ENCODE measurements around the gene NEUROD2. TPM values are rescaled to one million over a fixed set of nuclear protein-coding genes. Genes with fewer than 3 reads are reported as not detected.

Gene NEUROD2
- total RNA-seq = under 1 TPM; 0.05 to 1.00 (median 0.13) TPM

DNA sequence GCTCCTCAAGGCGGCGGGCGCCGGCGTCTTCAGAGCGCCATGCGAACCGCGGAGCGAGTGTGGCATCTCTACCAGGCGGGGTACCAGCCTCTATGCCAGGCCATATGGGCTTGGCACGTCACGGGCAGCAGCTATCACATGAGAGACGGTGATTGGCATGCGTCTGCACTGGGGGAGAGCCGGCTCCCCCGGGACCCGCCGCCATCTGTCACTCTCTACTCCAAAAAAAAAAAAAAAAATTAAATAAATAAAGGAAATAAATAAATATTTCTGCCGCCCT is at the start of gene NEUROD2:
Gene NEUROD2 (minus strand): TSS at position 70 of the 280 bp plus-strand sequence. CDS start 1,321 bp downstream, outside the sequence.
- WGBS, 10 experiments = 0 to 9% (median 4%) methylated on average over 3 to 18 of the region's 20 CpGs; no CpG with 5 or more reads in 4 of the 10 experiments
- in situ Hi-C loops (cut with MboI; ENCODE audit: low pct_unique_long_range_greater_than_20kb in 2 of 9, low sequenced_read_pairs in 9 of 9, unreplicated experiment in 9 of 9) = loop anchor here in 1 of 9 experiments (25.0 kb wide), 1 partner anchor 130 kb away; the partner anchor contains the start of genes GRB7 and MIEN1
- Histone ChIP-seq H3K4me3 (no peak within 1 kb of the TSS), H3K4me1 (replicated peaks in 1 of 2) (peaks cover 5 to 16% of the 10 kb centered on the region in 2 donors), H3K27ac (no peak within 1 kb of the TSS)
- peak in 2 of 8 experiments; percentile 11 to 21 for ATAC-seq (replicated peaks in 6 of 8)

- no peak overlapping the region for H3K27ac ChIP-seq
- WGBS, 10 experiments = 0 to 100% (median 80%) methylated on average over 1 to 2 of the region's 2 CpGs; no CpG with 5 or more reads in 3 of the 10 experiments
- in situ Hi-C loops (cut with MboI; ENCODE audit: low pct_unique_long_range_greater_than_20kb in 2 of 9, low sequenced_read_pairs in 9 of 9, unreplicated experiment in 9 of 9) = no loop called here
- ATAC-seq (replicated peaks in 6 of 8) = no peak
- H3K4me1 ChIP-seq (replicated peaks in 1 of 2) = peaks cover 21 to 45% of the 10 kb centered on the region in 2 donors
- H3K4me3 ChIP-seq = no peak overlapping the region
Measured at GRCh38 chr17:39655105-39655504, 47.4 kb upstream of the NEUROD2 start.

DNA sequence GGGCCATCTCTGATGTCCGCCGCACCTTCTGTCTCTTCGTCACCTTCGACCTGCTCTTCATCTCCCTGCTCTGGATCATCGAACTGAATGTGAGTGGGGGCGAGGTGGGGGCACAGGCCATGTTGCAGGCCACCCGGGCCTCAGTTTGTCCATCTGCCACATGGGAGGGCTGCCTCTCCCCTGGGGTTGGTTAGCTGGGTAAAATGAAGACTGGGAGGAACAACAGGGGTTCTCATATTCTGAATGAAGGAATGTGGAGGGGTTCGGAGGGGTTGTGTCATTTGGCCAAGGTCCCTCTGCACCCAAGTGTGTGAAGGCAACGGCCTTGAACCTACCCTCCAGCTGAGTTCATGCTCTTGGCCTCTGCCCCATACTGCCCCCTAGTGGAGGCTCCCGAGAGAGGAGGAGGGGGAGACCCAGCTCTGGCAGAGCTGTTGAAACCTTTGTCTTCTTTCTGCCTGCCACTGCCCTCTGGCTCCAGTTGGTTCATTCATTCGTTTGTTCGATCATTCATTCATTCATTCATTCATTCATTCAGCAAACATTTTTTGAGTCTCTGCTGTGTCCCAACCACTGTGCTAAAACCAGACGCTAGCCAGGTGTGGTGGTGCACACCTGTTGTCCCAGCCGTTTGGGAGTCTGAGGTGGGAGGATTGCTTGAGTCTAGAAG is 46.1 kb upstream of the NEUROD2 start:
- no peak overlapping the region for H3K4me3 ChIP-seq
- ATAC-seq (replicated peaks in 6 of 8) = peak in 3 of 8 experiments; percentile 53 to 75 (median 72)
- WGBS, 10 experiments = 0 to 90% (median 43%) methylated on average over 1 to 6 of the region's 14 CpGs
- H3K4me1 ChIP-seq (replicated peaks in 1 of 2) = peaks cover 21 to 45% of the 10 kb centered on the region in 2 donors
- in situ Hi-C loops (cut with MboI; ENCODE audit: low pct_unique_long_range_greater_than_20kb in 2 of 9, low sequenced_read_pairs in 9 of 9, unreplicated experiment in 9 of 9) = no loop called here
- peak overlapping the region in 1 of 2 donors; percentile 87 for H3K27ac ChIP-seq

- H3K27ac ChIP-seq = peak overlapping the region; percentile 69 to 87
- H3K4me3 ChIP-seq = no peak overlapping the region
- peaks cover 21 to 45% of the 10 kb centered on the region in 2 donors for H3K4me1 ChIP-seq (replicated peaks in 1 of 2)
- peak in 4 of 8 experiments; percentile 17 to 32 (median 23) for ATAC-seq (replicated peaks in 6 of 8)
- WGBS, 10 experiments = 0% methylated on average over 1 of the region's 12 CpGs; no CpG with 5 or more reads in 9 of the 10 experiments
- in situ Hi-C loops (cut with MboI; ENCODE audit: low pct_unique_long_range_greater_than_20kb in 2 of 9, low sequenced_read_pairs in 9 of 9, unreplicated experiment in 9 of 9) = no loop called here
Measured at GRCh38 chr17:39653316-39653661, 45.6 kb upstream of the NEUROD2 start.

GRCh38 chr17:39652587-39653315 is 45.0 kb upstream of the NEUROD2 start:
- H3K27ac ChIP-seq = peak overlapping the region; percentile 69 to 87
- WGBS, 10 experiments = 8 to 34% (median 24%) methylated on average over 1 to 5 of the region's 7 CpGs; no CpG with 5 or more reads in 4 of the 10 experiments
- in situ Hi-C loops (cut with MboI; ENCODE audit: low pct_unique_long_range_greater_than_20kb in 2 of 9, low sequenced_read_pairs in 9 of 9, unreplicated experiment in 9 of 9) = no loop called here
- H3K4me3 ChIP-seq = no peak overlapping the region
- H3K4me1 ChIP-seq (replicated peaks in 1 of 2) = peaks cover 21 to 45% of the 10 kb centered on the region in 2 donors
- peak; percentile 69 to 87 (median 84) for ATAC-seq (replicated peaks in 6 of 8)

DNA sequence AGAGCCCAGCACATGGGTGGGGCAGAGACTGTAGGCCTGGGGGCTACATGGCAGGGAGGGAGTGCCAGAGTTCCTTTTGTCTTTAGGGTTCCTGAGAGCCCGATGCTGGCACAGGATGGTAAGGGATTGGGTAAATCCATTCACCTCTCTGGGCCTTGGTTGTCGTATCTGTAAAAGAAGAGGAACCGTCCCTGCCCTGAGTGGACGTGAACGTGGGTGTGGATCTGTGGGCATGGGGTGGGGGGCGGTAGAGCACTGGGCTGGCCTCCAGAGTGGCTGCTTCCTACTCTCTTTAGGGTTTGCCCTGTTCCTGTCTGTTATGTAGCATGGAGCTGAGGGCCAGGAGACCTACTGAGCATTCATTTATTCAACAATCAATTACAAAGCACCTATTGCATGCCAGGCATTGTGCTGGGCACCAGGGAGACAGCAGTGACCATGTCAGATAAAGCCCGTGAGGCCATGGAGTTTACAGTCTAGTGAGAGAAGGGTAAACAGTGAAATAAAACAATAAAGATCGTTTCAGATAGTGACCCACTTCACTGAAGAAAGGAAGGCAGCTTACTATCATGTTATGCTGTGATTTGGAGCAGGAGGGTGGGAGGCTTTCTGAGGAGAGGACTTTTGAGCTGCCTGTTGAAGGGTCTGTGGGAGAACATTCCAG is 44.3 kb upstream of the NEUROD2 start:
- 32 to 100% (median 61%) methylated on average over 1 to 6 of the region's 8 CpGs; no CpG with 5 or more reads in 2 of the 10 experiments for WGBS, 10 experiments

DNA sequence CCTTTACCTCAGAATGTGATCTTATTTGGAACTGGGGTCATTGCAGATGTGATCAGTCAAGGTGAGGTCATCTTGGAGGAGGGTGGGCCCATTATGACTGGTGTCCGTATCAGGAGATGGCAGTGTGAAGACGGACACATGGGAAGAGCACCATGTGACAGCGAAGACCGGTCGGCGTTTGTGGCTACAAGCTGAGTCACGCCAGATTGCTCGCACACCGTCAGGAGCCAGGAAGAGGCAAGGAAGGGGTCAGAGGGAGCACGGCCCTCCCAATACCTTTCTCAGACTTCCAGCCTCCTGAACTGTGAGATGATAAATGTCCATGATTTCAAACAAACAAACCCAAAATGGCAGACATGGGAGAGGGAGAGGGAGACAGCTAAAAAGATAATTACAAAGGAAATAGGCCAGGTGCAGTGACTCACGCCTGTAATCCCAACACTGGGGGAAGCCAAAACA is 42.4 kb upstream of the NEUROD2 start:
- peaks cover 17 to 38% of the 10 kb centered on the region in 2 donors for H3K4me1 ChIP-seq (replicated peaks in 1 of 2)
- H3K27ac ChIP-seq = no peak overlapping the region
- no peak for ATAC-seq (replicated peaks in 6 of 8)
- WGBS, 10 experiments = 73 to 100% (median 93%) methylated on average over 2 to 10 of the region's 11 CpGs; no CpG with 5 or more reads in 4 of the 10 experiments
- no peak overlapping the region for H3K4me3 ChIP-seq
- in situ Hi-C loops (cut with MboI; ENCODE audit: low pct_unique_long_range_greater_than_20kb in 2 of 9, low sequenced_read_pairs in 9 of 9, unreplicated experiment in 9 of 9) = no loop called here

More for the DNA sequence above, 44.3 kb upstream of the NEUROD2 start:
- ATAC-seq (replicated peaks in 6 of 8) = peak in 5 of 8 experiments; percentile 15 to 71 (median 50)
- Histone ChIP-seq H3K4me1 (replicated peaks in 1 of 2) (peaks cover 21 to 45% of the 10 kb centered on the region in 2 donors), H3K27ac (peak overlapping the region; percentile 69 to 87), H3K4me3 (no peak overlapping the region)
- in situ Hi-C loops (cut with MboI; ENCODE audit: low pct_unique_long_range_greater_than_20kb in 2 of 9, low sequenced_read_pairs in 9 of 9, unreplicated experiment in 9 of 9) = no loop called here

- no peak for ATAC-seq (replicated peaks in 6 of 8)
- no peak overlapping the region for H3K4me3 ChIP-seq
- WGBS, 10 experiments = 70 to 100% (median 87%) methylated on average over 2 to 12 of the region's 15 CpGs
- H3K4me1 ChIP-seq (replicated peaks in 1 of 2) = peaks cover 17 to 37% of the 10 kb centered on the region in 2 donors
- H3K27ac ChIP-seq = no peak overlapping the region
- in situ Hi-C loops (cut with MboI; ENCODE audit: low pct_unique_long_range_greater_than_20kb in 2 of 9, low sequenced_read_pairs in 9 of 9, unreplicated experiment in 9 of 9) = no loop called here
Measured at GRCh38 chr17:39648616-39649366, 41.1 kb upstream of the NEUROD2 start.

GRCh38 chr17:39647256-39647655 is 39.5 kb upstream of the NEUROD2 start:
- Histone ChIP-seq H3K4me3 (no peak overlapping the region), H3K4me1 (replicated peaks in 1 of 2) (peaks cover 6 to 22% of the 10 kb centered on the region in 2 donors), H3K27ac (no peak overlapping the region)
- ATAC-seq (replicated peaks in 6 of 8) = peak in 3 of 8 experiments; percentile 61 to 86 (median 77)
- WGBS, 10 experiments = 5 to 100% (median 80%) methylated on average over 1 to 3 of the region's 5 CpGs; no CpG with 5 or more reads in 7 of the 10 experiments
- in situ Hi-C loops (cut with MboI; ENCODE audit: low pct_unique_long_range_greater_than_20kb in 2 of 9, low sequenced_read_pairs in 9 of 9, unreplicated experiment in 9 of 9) = no loop called here

- in situ Hi-C loops (cut with MboI; ENCODE audit: low pct_unique_long_range_greater_than_20kb in 2 of 9, low sequenced_read_pairs in 9 of 9, unreplicated experiment in 9 of 9) = no loop called here
Measured at GRCh38 chr17:39643271-39643670, 35.6 kb upstream of the NEUROD2 start.

GRCh38 chr17:39642291-39643074 is 34.8 kb upstream of the NEUROD2 start:
- peak in 3 of 8 experiments; percentile 23 to 53 (median 45) for ATAC-seq (replicated peaks in 6 of 8)
- WGBS, 10 experiments = 70 to 100% (median 89%) methylated on average over 2 to 8 of the region's 9 CpGs; no CpG with 5 or more reads in 4 of the 10 experiments
- no peak overlapping the region for H3K27ac ChIP-seq
- in situ Hi-C loops (cut with MboI; ENCODE audit: low pct_unique_long_range_greater_than_20kb in 2 of 9, low sequenced_read_pairs in 9 of 9, unreplicated experiment in 9 of 9) = no loop called here
- H3K4me3 ChIP-seq = no peak overlapping the region
- H3K4me1 ChIP-seq (replicated peaks in 1 of 2) = peaks cover 14 to 16% of the 10 kb centered on the region in 2 donors

More at GRCh38 chr17:39643271-39643670, 35.6 kb upstream of the NEUROD2 start:
- Histone ChIP-seq H3K27ac (no peak overlapping the region), H3K4me3 (no peak overlapping the region), H3K4me1 (replicated peaks in 1 of 2) (peaks cover 9 to 11% of the 10 kb centered on the region in 2 donors)
- ATAC-seq (replicated peaks in 6 of 8) = peak in 6 of 8 experiments; percentile 7 to 67 (median 48)
- 50 to 100% (median 88%) methylated on average over 1 to 2 of the region's 4 CpGs; no CpG with 5 or more reads in 7 of the 10 experiments for WGBS, 10 experiments

All from motor neuron (in vitro differentiated cells).